NCI-H128 (cell line): Measurements from ENCODE around the gene RBFOX2.

Experiments
- DNase-seq: peaks from one replicate; lab custom pipeline; 2025; ENCODE audit not compliant: unreplicated experiment; lab: John Stamatoyannopoulos, UW

The RBFOX2 gene

GRCh38 chr22:35903571-35904335 is 124.9 kb downstream of the RBFOX2 start:
- DNase-seq, result no peak

- DNase-seq, result no peak
Measured at GRCh38 chr22:35900483-35901168, 128.0 kb downstream of the RBFOX2 start.

DNA sequence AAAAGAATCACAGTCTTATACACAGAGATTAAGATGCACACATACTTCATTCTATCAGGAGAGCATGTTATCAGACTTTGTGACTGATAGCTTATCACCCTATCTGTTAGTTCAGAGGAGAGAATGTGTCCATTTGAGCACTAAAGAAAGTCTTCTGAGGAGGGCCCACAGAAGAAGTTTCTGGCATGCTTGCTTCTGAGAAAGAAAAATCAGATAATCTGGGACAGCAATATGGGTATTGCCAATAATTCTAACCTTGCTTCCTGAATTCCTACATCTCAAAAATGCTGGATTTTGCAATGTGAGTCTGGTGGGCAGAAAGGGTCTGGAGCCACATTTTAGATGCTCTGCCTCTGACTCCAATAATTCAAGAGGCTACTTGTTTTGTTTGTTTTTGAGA is 128.9 kb downstream of the RBFOX2 start:
- DNase-seq, result no peak

- no peak for DNase-seq
Measured at GRCh38 chr22:35896111-35896705, 132.4 kb downstream of the RBFOX2 start.

- DNase-seq, result no peak
Measured at GRCh38 chr22:35894937-35895708, 133.5 kb downstream of the RBFOX2 start.

DNA sequence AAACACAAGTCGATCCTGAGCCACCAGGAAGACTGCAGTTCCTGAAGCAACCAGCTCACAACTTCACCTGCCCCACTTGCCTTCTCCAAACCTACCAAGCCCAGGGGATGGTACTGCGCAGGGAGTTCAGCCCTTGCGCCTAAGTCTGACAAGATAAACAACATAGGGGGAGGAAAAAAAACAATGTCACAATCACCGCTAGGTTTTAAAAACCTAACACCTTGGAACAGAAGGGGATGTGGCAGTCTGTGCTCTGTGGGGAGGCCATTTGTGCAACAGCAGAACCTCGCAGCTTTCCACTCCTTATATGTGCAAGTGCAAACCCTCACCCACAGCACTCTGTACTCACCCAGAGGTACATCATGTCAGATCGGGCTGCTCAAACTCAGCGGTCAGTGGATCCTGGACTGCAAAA is 134.2 kb downstream of the RBFOX2 start:
- DNase-seq, result no peak

GRCh38 chr22:35893698-35894097 is 134.9 kb downstream of the RBFOX2 start:
- DNase-seq, result no peak

GRCh38 chr22:35892192-35892591 is 136.4 kb downstream of the RBFOX2 start:
- no peak for DNase-seq

- no peak for DNase-seq
Measured at GRCh38 chr22:35891442-35891841, 137.2 kb downstream of the RBFOX2 start.

GRCh38 chr22:35889071-35889470 is 139.6 kb downstream of the RBFOX2 start:
- no peak for DNase-seq

- DNase-seq, result no peak
Measured at GRCh38 chr22:35888181-35888870, 140.3 kb downstream of the RBFOX2 start.

DNA sequence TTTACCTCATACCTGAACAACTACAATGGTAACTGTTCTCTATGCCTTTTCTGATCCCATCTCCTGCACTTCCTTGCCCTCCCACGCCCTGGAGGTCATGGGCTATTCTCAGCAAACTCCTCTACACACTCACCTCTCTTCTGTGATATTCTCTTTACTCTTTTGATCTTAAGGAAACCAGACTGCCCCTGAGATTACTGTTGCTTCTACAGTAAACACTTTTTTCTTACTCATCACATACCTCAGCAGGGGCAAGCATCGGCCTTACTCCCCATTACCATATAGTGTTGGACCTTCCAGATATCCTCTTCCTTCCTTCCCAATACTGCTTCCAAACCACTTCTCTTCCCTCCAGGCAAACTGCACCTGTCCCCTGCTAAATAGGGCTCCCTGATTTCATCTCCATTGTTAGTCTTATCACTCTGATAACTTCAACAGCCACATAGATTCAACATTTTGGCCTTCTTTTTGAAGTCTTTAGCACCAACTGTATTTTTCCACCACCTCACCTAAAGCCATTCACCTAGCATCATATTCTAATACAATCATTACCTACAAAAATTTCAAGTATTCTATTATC is 141.2 kb downstream of the RBFOX2 start:
- no peak for DNase-seq

DNA sequence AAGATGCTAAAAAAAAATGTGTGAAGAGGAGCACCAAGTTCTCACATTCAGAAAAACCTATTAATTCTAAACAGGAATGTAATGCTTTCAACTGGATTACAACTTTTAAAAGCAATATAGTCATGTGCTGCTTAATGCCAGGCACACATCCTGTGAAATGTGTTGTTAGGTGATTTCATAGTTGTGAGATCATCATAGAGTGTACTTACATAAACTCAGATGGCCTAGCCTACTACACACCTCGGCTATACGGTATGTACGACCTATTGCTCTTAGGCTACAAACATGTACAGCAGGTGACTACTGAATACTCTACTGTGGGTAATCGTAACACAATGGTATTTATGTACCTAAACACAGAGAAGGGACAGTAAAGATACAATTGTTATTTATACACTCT is 142.3 kb downstream of the RBFOX2 start:
- no peak for DNase-seq

DNA sequence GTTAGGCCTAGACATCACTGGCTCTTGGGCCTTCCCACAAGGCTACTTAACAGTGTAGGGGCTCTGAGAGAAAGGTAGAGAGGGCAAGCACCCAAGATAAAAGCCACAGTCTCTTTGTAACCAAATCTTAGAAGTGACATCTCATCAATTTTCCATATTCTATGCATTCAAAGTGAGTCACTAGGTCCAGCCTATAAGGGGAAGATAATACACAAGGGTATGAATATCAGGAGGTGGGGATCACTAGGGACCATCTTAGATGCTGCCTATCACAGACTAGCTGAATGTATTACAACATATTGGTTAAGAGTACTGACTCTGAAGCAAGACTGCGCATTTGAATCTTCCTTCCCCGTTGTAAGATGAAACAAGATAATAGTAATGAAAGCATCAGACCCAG is 144.1 kb downstream of the RBFOX2 start:
- DNase-seq, result no peak

DNA sequence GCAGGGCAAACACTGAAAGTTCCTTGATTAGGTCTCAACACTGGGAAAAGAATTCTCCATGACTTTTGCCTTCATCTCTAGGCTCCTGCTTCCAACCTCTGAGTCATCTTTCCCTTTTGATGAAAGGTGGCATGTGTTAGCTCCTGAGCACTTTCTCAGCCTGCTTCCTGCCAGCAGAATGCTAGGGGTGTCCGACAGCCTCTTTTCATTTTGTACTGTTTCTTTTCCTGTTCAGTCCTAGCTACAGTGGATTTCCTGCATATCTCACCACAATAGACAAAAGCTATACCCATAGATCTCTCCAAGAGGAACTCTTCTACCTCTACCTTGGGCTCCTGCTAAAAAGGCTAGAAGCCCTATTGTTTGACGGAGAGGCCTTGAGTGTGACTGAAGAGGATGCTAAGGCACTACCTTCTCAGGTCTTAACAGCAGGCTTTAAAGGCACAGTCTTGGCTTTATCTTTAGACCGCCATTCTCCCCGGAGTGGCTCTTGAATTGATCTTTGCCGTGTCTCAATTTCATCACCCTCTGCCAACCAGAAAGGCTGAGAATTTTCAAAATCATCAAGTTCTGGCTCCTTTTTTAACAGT is 145.5 kb downstream of the RBFOX2 start:
- no peak for DNase-seq

GRCh38 chr22:35882211-35883030 is 146.2 kb downstream of the RBFOX2 start:
- no peak for DNase-seq

GRCh38 chr22:35879351-35879750 is 149.3 kb downstream of the RBFOX2 start:
- no peak for DNase-seq

GRCh38 chr22:35873426-35873825 is 155.2 kb downstream of the RBFOX2 start:
- no peak for DNase-seq

DNA sequence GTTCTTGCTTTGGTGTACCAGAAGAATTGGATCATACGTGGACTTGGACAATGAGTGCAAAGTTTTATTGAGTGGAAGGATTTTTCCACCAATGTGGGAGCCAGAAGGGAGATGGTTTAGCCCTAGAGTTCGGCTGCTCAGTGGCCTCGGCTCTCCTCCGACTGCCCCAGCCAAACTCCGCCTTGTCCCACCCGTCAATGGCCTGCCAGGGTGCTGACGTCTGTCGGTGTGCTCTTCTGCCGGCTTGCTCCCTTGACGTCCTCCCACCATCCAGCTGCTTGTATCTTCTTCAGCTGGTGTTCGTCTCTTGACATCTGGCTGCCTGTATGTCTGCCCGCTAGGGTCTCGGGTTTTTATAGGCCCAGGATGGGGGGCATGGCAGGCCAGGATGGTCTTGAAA is 156.2 kb downstream of the RBFOX2 start:
- no peak for DNase-seq
